ENCODE measurements around the gene MCC. TPM values are rescaled to one million over a fixed set of nuclear protein-coding genes. Genes with fewer than 3 reads are reported as not detected.

MCC gene
- total RNA-seq, 1 donor from 2014 or later: 22.7 TPM

DNA sequence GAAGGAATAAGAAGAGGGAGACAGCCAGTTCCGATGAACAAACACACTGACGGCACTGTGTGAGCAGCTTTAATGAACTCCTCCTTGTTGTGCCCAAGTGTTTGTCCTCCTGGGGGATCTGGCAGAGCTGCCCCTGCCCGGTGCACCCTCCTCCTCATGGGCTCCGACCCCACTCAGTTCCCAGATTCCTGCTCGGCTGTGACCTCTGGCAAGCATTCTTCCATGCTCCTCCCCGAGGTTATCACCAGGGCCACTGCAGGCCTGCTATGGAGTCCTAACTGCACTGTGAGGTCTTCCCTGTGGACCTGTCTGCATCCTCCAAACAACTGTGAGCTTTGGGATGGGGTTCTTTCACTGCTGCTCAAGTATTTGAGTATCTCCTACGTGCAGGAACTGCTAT, 369.5 kb downstream of the MCC start:
- Mint-ChIP-seq H3K4me3 (ENCODE audit: unreplicated experiment) (no peak overlapping the region), H3K4me1 (ENCODE audit: unreplicated experiment) (peaks cover 15% of the 10 kb centered on the region), H3K27me3 (ENCODE audit: unreplicated experiment) (no peaks in the 10 kb centered on the region), H3K27ac (ENCODE audit: unreplicated experiment) (no peak overlapping the region), H3K36me3 (ENCODE audit: low read depth, unreplicated experiment) (peaks cover 13% of the 10 kb centered on the region), H3K9me3 (ENCODE audit: unreplicated experiment) (no peaks in the 10 kb centered on the region)
- no peak for DNase-seq (ENCODE audit: low spot score)
- TF ChIP-seq, protein P1, sequence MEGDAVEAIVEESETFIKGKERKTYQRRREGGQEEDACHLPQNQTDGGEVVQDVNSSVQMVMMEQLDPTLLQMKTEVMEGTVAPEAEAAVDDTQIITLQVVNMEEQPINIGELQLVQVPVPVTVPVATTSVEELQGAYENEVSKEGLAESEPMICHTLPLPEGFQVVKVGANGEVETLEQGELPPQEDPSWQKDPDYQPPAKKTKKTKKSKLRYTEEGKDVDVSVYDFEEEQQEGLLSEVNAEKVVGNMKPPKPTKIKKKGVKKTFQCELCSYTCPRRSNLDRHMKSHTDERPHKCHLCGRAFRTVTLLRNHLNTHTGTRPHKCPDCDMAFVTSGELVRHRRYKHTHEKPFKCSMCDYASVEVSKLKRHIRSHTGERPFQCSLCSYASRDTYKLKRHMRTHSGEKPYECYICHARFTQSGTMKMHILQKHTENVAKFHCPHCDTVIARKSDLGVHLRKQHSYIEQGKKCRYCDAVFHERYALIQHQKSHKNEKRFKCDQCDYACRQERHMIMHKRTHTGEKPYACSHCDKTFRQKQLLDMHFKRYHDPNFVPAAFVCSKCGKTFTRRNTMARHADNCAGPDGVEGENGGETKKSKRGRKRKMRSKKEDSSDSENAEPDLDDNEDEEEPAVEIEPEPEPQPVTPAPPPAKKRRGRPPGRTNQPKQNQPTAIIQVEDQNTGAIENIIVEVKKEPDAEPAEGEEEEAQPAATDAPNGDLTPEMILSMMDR (IDR thresholded peaks at IDR 0.05; ENCODE audit: unreplicated experiment): no peak

DNA sequence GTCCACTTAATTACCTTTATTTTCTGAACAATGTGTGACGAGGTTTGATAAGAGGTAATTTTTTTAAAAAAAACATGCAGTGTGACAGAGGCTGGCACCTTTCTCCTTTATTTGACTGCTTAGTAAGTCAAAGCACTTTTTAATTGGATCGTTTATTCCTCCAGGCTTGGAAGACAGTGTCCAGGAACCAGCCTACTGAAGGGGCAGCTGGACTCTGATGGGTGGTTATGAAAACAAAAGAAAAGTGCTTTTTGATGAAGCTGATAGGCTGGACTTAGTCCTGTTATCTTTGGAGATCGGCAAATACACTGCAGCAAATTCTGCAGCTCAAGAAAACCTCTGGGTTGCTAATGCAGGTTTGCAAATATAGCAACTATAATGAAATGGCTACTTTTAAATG, 370.0 kb downstream of the MCC start:
- H3K4me1 Mint-ChIP-seq (ENCODE audit: unreplicated experiment): peaks cover 11% of the 10 kb centered on the region
- H3K27ac Mint-ChIP-seq (ENCODE audit: unreplicated experiment): no peak overlapping the region
- TF ChIP-seq, protein P1 (IDR thresholded peaks at IDR 0.05; ENCODE audit: unreplicated experiment): no peak
- H3K27me3 Mint-ChIP-seq (ENCODE audit: unreplicated experiment): no peaks in the 10 kb centered on the region
- peaks cover 17% of the 10 kb centered on the region for H3K36me3 Mint-ChIP-seq (ENCODE audit: low read depth, unreplicated experiment)
- no peak for DNase-seq (ENCODE audit: low spot score)
- H3K9me3 Mint-ChIP-seq (ENCODE audit: unreplicated experiment): no peaks in the 10 kb centered on the region
- no peak overlapping the region for H3K4me3 Mint-ChIP-seq (ENCODE audit: unreplicated experiment)

DNA sequence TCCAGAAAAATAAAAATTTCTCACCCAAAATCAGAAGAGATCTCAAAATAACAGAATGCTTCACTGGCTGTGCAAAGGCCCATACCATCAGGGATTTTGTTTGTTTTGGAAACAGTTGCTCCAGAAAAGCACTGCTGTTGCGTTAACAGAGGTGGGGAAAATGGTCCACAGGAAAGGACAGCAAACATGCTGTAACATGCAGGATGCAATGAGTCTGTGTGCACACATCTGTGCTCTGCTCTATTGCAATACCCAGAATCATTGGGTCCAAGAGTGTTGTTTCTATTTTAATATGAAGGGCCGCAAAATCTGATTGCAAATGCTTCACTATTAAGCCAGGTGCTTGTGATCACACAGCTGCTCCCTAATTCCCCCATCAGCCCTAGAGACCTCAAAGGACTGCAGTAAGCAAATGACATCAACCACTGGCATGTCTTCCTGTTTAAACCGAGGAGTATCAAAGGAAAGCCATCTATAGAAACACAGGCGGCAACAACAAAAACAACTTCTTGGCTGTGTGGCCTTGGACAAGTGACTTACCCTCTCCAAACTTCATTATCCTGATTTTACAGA, 370.6 kb downstream of the MCC start:
- Mint-ChIP-seq H3K27ac (ENCODE audit: unreplicated experiment) (no peak overlapping the region), H3K9me3 (ENCODE audit: unreplicated experiment) (no peaks in the 10 kb centered on the region), H3K4me3 (ENCODE audit: unreplicated experiment) (no peak overlapping the region), H3K4me1 (ENCODE audit: unreplicated experiment) (peaks cover 8% of the 10 kb centered on the region), H3K27me3 (ENCODE audit: unreplicated experiment) (no peaks in the 10 kb centered on the region), H3K36me3 (ENCODE audit: low read depth, unreplicated experiment) (peaks cover 17% of the 10 kb centered on the region)
- TF ChIP-seq, protein P1 (IDR thresholded peaks at IDR 0.05; ENCODE audit: unreplicated experiment): no peak
- no peak for DNase-seq (ENCODE audit: low spot score)

DNA sequence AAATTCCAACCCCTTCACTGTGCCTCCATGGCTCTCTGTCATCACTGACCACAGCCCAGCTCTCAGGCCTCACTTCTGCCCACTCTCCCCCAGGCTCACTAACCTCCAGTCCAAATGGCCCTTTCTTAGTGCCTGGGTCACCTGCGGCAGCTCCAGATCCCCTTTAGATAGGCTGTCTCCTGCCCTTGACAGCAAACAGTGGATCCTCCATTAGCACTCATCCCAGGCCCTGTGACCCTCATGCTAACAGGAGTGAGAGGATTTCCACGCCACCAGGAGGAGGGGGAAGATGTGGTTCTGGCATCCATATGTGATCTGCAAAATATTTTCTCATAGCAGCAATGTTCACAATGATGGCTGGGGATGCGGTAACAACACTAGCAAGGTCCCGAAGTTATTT, 372.3 kb downstream of the MCC start:
- no peaks in the 10 kb centered on the region for H3K27me3 Mint-ChIP-seq (ENCODE audit: unreplicated experiment)
- H3K4me1 Mint-ChIP-seq (ENCODE audit: unreplicated experiment): peaks cover 8% of the 10 kb centered on the region
- TF ChIP-seq, protein P1 (IDR thresholded peaks at IDR 0.05; ENCODE audit: unreplicated experiment): no peak
- peaks cover 17% of the 10 kb centered on the region for H3K36me3 Mint-ChIP-seq (ENCODE audit: low read depth, unreplicated experiment)
- no peak overlapping the region for H3K27ac Mint-ChIP-seq (ENCODE audit: unreplicated experiment)
- H3K4me3 Mint-ChIP-seq (ENCODE audit: unreplicated experiment): no peak overlapping the region
- no peak for DNase-seq (ENCODE audit: low spot score)
- no peaks in the 10 kb centered on the region for H3K9me3 Mint-ChIP-seq (ENCODE audit: unreplicated experiment)

DNA sequence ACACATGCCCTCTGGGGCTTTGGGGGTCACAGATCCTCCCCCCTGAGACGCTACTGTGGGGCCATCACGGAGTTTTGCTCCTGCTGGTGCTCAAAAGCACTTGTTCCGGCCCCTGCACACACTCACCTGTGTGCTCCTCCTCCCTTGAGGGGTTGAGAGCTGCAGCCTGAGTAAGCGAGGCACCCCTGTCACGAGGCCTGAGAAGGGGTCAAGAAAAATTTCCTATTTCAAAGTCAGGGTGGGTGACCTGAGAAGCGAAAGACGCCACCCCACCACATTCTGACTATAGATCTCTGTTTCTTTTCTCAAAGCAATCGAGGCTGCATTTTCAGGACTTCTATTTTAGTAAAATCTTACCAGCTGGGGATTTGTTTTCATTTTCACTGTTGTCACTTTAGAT, 373.2 kb downstream of the MCC start:
- Mint-ChIP-seq H3K27ac (ENCODE audit: unreplicated experiment) (no peak overlapping the region), H3K9me3 (ENCODE audit: unreplicated experiment) (no peaks in the 10 kb centered on the region), H3K4me1 (ENCODE audit: unreplicated experiment) (peaks cover 8% of the 10 kb centered on the region), H3K4me3 (ENCODE audit: unreplicated experiment) (no peak overlapping the region), H3K27me3 (ENCODE audit: unreplicated experiment) (no peaks in the 10 kb centered on the region), H3K36me3 (ENCODE audit: low read depth, unreplicated experiment) (peaks cover 17% of the 10 kb centered on the region)
- no peak for DNase-seq (ENCODE audit: low spot score)
- TF ChIP-seq, protein P1 (IDR thresholded peaks at IDR 0.05; ENCODE audit: unreplicated experiment): no peak

Data from endothelial cell (in vitro differentiated cells).